H1 (cell line): ENCODE results near the gene HECTD4.

Experiments used
- BRCA1 ChIP-seq: IDR thresholded peaks from 2 replicates; pipeline ENCODE4 v1.6.1; 2012; ENCODE audit warnings: low read depth, low read length, improper control_type of control experiment
- CREB1 ChIP-seq: IDR thresholded peaks from 2 replicates; pipeline ENCODE4 v1.6.1; 2012; ENCODE audit warnings: inconsistent platforms
- NRF1 ChIP-seq: IDR thresholded peaks from 2 replicates; pipeline ENCODE4 v1.6.1; 2011; ENCODE audit warnings: mild to moderate bottlenecking, low read depth, low read length, improper control_type of control experiment
- POLR2A ChIP-seq, 2 experiments: IDR thresholded peaks; 1 replicate in 1 of 2; 2 replicates in 1 of 2; pipeline ENCODE4 v1.6.1; 2011; ENCODE audit warnings: low read depth in 2 of 2, low read length in 2 of 2, mild to moderate bottlenecking in 2 of 2; ENCODE audit errors: control extremely low read depth in 1 of 2
- USF2 ChIP-seq: IDR thresholded peaks from 2 replicates; pipeline ENCODE4 v1.6.1; 2011; ENCODE audit warnings: low read length, improper control_type of control experiment
- TF ChIP-seq, protein P1 (sequence below), 3 experiments: IDR thresholded peaks; 1 replicate in 2 of 3; 2 replicates in 1 of 3; pipeline versions ENCODE4 v1.5.1 to v1.6.1; 2011; ENCODE audit warnings: low read length in 3 of 3, mild to moderate bottlenecking in 3 of 3, inconsistent platforms in 2 of 3, low read depth in 1 of 3, moderate library complexity in 1 of 3; ENCODE audit not compliant: insufficient read depth in 1 of 3; ENCODE audit errors: control extremely low read depth in 1 of 3

GRCh38 chr12:112317481-112317880, 64.8 kb downstream of the HECTD4 start:
- TF ChIP-seq, protein P1, sequence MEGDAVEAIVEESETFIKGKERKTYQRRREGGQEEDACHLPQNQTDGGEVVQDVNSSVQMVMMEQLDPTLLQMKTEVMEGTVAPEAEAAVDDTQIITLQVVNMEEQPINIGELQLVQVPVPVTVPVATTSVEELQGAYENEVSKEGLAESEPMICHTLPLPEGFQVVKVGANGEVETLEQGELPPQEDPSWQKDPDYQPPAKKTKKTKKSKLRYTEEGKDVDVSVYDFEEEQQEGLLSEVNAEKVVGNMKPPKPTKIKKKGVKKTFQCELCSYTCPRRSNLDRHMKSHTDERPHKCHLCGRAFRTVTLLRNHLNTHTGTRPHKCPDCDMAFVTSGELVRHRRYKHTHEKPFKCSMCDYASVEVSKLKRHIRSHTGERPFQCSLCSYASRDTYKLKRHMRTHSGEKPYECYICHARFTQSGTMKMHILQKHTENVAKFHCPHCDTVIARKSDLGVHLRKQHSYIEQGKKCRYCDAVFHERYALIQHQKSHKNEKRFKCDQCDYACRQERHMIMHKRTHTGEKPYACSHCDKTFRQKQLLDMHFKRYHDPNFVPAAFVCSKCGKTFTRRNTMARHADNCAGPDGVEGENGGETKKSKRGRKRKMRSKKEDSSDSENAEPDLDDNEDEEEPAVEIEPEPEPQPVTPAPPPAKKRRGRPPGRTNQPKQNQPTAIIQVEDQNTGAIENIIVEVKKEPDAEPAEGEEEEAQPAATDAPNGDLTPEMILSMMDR (IDR thresholded peaks at IDR 0.05; ENCODE audit: control extremely low read depth in 1 of 3, insufficient read depth in 1 of 3, low read depth in 1 of 3, low read length in 3 of 3): no peak
- TF ChIP-seq CREB1 (no peak), USF2 (no peak), POLR2A (IDR thresholded peaks at IDR 0.05; ENCODE audit: control extremely low read depth in 1 of 2, low read depth in 2 of 2, low read length in 2 of 2) (no peak), BRCA1 (no peak), NRF1 (no peak)
